ENCODE measurements around the gene AACS. TPM values are rescaled to one million over a fixed set of nuclear protein-coding genes. Genes with fewer than 3 reads are reported as not detected.

AACS gene
- total RNA-seq, 6 experiments from 2014 or later = 3.2 to 11.3 (median 4.8) TPM

GRCh38 chr12:125090437-125090836, 25.2 kb downstream of the AACS start:
- no peak for ATAC-seq
- DNase-seq = no peak
- no peaks in the 10 kb centered on the region for H3K27me3 ChIP-seq
- TF ChIP-seq POLR2A (IDR thresholded peaks at IDR 0.05) = no peak
- TF ChIP-seq CTCF (IDR thresholded peaks at IDR 0.05) = no peak
- intact Hi-C loops (cut with DNase I) = no loop called here
- 83% methylated on average over 3 of the region's 3 CpGs for WGBS (ENCODE audit: insufficient coverage, low coverage, low lambda C conversion rate, missing lambda C conversion rate)
- peaks cover 0 to 3% (median 0%) of the 10 kb centered on the region in 4 donors for H3K4me1 ChIP-seq
- no peak overlapping the region for H3K27ac ChIP-seq
- H3K9me3 ChIP-seq = no peaks in the 10 kb centered on the region
- no peaks in the 10 kb centered on the region for H3K36me3 ChIP-seq
- H3K4me3 ChIP-seq = no peak overlapping the region

- ATAC-seq (no peak), DNase-seq (no peak)
- intact Hi-C loops (cut with DNase I) = no loop called here
- H3K27me3 ChIP-seq = no peaks in the 10 kb centered on the region
- H3K4me3 ChIP-seq = no peak overlapping the region
- no peaks in the 10 kb centered on the region for H3K9me3 ChIP-seq
- H3K27ac ChIP-seq = no peak overlapping the region
- TF ChIP-seq CTCF (IDR thresholded peaks at IDR 0.05) (no peak), POLR2A (IDR thresholded peaks at IDR 0.05) (no peak)
- H3K36me3 ChIP-seq = no peaks in the 10 kb centered on the region
- WGBS (ENCODE audit: insufficient coverage, low coverage, low lambda C conversion rate, missing lambda C conversion rate) = 94% methylated on average over 3 of the region's 18 CpGs
- peaks cover 0 to 3% (median 0%) of the 10 kb centered on the region in 4 donors for H3K4me1 ChIP-seq
Measured at GRCh38 chr12:125091401-125091800, 26.2 kb downstream of the AACS start.

- Histone ChIP-seq H3K9me3 (no peaks in the 10 kb centered on the region), H3K27ac (no peak overlapping the region), H3K27me3 (no peaks in the 10 kb centered on the region), H3K36me3 (no peaks in the 10 kb centered on the region), H3K4me1 (peaks cover 0 to 3% (median 0%) of the 10 kb centered on the region in 4 donors), H3K4me3 (no peak overlapping the region)
- 100% methylated on average over 1 of the region's 17 CpGs for WGBS (ENCODE audit: insufficient coverage, low coverage, low lambda C conversion rate, missing lambda C conversion rate)
- intact Hi-C loops (cut with DNase I) = no loop called here
- ATAC-seq (no peak), DNase-seq (no peak)
- TF ChIP-seq POLR2A (IDR thresholded peaks at IDR 0.05) (no peak), CTCF (IDR thresholded peaks at IDR 0.05) (no peak)
Measured at GRCh38 chr12:125092108-125092871, 27.1 kb downstream of the AACS start.

GRCh38 chr12:125092872-125093680, 27.8 kb downstream of the AACS start:
- Histone ChIP-seq H3K9me3 (no peaks in the 10 kb centered on the region), H3K4me1 (peaks cover 0 to 3% (median 0%) of the 10 kb centered on the region in 4 donors), H3K27me3 (no peaks in the 10 kb centered on the region), H3K36me3 (no peaks in the 10 kb centered on the region), H3K4me3 (no peak overlapping the region), H3K27ac (no peak overlapping the region)
- intact Hi-C loops (cut with DNase I) = no loop called here
- 38% methylated on average over 6 of the region's 19 CpGs for WGBS (ENCODE audit: insufficient coverage, low coverage, low lambda C conversion rate, missing lambda C conversion rate)
- no peak for TF ChIP-seq POLR2A (IDR thresholded peaks at IDR 0.05)
- TF ChIP-seq CTCF (IDR thresholded peaks at IDR 0.05) = no peak
- no peak for DNase-seq
- ATAC-seq = peak; percentile 19 to 65 (median 21)

All from right lobe of liver (tissue), 6 donors.